GM21515 (cell line): ENCODE data around the gene KIR2DL4.
"Not testable (repeated sequence)": the region's sequence is repeated elsewhere in the genome, so short reads cannot be mapped to it uniquely, and the experiment has no call there.

Experiments
- ATAC-seq: cut with Tn5 transposase; IDR thresholded peaks from one replicate; pipeline ENCODE4 v1.9.1; 2021; ENCODE audit not compliant: unreplicated experiment

Gene KIR2DL4

GRCh38 chr19:54804101-54804500, 691 bp downstream of the KIR2DL4 start:
- no peak for ATAC-seq

DNA sequence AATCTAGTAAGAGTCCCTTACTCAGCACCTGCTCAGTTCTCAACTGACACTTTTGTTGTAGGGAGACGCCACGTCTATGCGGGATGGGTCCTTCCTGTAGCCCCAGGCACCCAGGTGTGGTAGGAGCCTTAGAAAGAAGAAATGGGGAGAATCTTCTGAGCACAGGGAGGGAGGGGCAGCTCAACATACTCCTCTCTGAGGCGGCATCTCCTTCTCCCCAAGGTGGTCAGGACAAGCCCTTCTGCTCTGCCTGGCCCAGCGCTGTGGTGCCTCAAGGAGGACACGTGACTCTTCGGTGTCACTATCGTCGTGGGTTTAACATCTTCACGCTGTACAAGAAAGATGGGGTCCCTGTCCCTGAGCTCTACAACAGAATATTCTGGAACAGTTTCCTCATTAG, 1.2 kb downstream of the KIR2DL4 start:
- no peak for ATAC-seq

DNA sequence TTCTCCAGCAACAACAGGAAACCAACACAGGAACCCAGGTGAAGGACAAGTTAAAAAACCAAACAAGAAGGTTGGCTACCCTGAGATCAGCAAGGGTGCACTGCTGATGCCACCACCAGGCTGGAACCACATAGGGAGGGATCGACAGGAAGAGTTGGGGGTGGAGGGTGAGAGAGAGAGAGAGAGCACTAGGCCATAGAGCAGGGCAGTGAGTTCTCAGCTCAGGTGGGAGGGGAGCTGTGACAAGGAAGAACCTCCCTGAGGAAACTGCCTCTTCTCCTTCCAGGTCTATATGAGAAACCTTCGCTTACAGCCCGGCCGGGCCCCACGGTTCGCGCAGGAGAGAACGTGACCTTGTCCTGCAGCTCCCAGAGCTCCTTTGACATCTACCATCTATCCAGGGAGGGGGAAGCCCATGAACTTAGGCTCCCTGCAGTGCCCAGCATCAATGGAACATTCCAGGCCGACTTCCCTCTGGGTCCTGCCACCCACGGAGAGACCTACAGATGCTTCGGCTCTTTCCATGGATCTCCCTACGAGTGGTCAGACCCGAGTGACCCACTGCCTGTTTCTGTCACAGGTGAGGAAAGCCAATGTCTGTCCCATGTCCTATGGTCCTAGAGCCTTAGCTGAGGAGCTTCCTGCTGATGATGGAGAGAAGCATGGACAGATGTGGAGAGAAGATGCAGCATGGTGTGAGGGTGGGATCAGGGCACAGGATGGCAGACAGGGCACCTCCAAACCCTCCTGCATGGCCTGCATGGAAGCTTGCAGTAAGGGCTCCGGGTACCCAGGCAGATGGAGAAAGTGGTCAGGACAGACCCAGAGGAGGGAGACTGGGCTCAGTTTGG, 2.5 kb downstream of the KIR2DL4 start:
- ATAC-seq, result no peak

DNA sequence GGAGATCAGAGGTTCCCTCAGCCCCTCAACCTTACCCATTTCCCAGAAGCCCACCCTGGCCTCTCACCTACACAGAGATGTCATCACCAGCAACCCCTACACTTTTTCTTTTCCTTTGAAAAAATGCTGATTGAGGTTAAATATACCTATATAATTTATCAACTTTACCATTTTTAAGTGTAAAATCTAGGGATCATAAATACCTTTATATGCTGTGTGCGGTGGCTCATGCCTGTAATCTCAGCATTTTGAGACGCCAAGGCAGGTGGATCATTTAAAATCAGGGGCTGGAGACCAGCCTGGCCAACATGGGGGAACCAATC, 3.1 kb downstream of the KIR2DL4 start:
- ATAC-seq, result no peak

GRCh38 chr19:54814571-54814970, 11.2 kb downstream of the KIR2DL4 start:
- not testable (repeated sequence) for ATAC-seq

GRCh38 chr19:54816251-54816650, 12.8 kb downstream of the KIR2DL4 start, which contains the start of gene KIR3DL1:
Gene KIR3DL1 (plus strand): TSS chr19:54816468.
- ATAC-seq, result not testable (repeated sequence)

GRCh38 chr19:54817670-54818536, 14.5 kb downstream of the KIR2DL4 start:
- no peak for ATAC-seq

- not testable (repeated sequence) for ATAC-seq
These were observed 21.0 kb downstream of the KIR2DL4 start for GRCh38 chr19:54824416-54824815.

- ATAC-seq, result not testable (repeated sequence)
These were observed 21.9 kb downstream of the KIR2DL4 start for GRCh38 chr19:54825326-54825725.

- ATAC-seq, result not testable (repeated sequence)
These were observed 24.7 kb downstream of the KIR2DL4 start for GRCh38 chr19:54828064-54828463.

- not testable (repeated sequence) for ATAC-seq
These were observed 29.1 kb downstream of the KIR2DL4 start, which contains the start of gene KIR2DS4 for GRCh38 chr19:54832496-54832895. Gene KIR2DS4 (plus strand): TSS chr19:54832676.

DNA sequence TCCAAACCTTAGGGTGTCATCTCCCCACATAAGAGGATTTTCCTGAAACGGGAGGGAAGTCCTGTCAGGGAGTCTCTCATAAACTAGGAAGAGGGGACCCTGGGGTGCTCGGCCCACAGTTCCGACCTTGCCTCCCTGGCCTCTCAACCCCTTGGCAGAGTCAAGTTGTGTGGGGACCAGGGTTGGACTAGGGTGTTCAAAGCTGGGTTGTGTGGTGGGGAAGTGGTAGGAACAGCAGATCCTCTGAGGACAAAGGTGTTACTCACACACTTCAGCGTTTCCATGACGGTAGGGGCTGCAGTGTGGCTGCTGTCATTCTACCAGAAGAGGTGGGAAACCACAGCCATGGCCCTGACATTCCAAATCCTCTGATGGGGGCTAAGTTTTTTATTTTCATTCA, 31.7 kb downstream of the KIR2DL4 start:
- ATAC-seq, result not testable (repeated sequence)

- ATAC-seq, result not testable (repeated sequence)
These were observed 34.1 kb downstream of the KIR2DL4 start for GRCh38 chr19:54837522-54837921.

- ATAC-seq, result not testable (repeated sequence)
These were observed 39.8 kb downstream of the KIR2DL4 start for GRCh38 chr19:54843171-54843570.

- not testable (repeated sequence) for ATAC-seq
These were observed 46.7 kb downstream of the KIR2DL4 start, which contains the start of gene KIR3DL2 for GRCh38 chr19:54850061-54850640. Gene KIR3DL2 (plus strand): TSS chr19:54850443. CDS start chr19:54850476, 33 bp downstream.

- ATAC-seq, result no peak
These were observed 47.5 kb downstream of the KIR2DL4 start for GRCh38 chr19:54850930-54851329.

DNA sequence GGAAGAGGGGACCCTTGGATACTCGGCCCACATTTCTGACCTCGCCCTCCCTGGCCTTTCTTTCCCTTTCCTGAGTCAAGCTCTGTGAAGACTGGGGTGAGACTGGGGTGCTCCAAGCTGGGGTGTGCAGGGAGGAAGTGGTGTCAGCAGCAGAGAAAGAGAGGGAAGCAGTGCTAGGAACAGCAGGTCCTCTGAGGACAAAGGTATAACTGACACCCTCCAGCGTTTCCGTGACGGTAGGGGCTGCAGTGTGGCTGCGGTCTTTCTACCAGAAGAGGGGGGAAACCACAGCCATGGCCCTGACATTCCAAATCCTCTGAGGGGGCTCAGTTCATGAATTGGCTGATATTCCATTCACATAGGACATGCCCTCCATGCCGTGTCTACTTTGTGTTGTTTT, 47.9 kb downstream of the KIR2DL4 start:
- no peak for ATAC-seq

GRCh38 chr19:54855241-54855640, 51.8 kb downstream of the KIR2DL4 start:
- not testable (repeated sequence) for ATAC-seq

GRCh38 chr19:54858476-54858875, 55.1 kb downstream of the KIR2DL4 start:
- not testable (repeated sequence) for ATAC-seq

DNA sequence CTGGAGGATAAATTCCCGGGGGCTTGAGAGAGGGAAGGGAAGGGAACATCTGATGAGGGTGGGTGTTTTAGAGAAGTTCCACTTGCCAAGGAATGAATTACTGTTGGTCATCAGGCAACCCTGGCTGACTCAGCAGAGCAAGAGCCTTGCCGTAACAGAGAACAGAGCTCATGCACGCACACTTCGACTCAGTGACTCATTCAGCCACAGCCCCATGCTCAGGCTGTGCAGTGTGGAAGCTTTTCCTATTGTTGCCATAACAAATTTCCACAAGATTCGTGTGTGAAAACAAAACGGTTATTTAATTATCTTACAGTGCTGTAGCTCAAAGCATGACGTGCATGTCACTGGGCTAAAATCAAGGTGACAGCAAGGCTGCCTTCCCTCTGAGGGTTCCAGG, 56.0 kb downstream of the KIR2DL4 start:
- not testable (repeated sequence) for ATAC-seq

DNA sequence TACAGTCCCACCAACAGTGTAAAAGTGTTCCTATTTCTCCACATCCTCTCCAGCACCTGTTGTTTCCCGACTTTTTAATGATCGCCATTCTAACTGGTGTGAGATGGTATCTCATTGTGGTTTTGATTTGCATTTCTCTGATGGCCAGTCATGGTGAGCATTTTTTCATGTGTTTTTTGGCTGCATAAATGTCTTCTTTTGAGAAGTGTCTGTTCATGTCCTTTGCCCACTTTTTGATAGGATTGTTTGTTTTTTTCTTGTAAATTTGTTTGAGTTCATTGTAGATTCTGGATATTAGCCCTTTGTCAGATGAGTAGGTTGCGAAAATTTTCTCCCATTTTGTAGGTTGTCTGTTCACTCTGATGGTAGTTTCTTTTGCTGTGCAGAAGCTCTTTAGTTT, 60.0 kb downstream of the KIR2DL4 start:
- not testable (repeated sequence) for ATAC-seq
